HG03342 (cell line): ENCODE results near the gene SLC9A7.

Experiments used
- ATAC-seq: cut with Tn5 transposase; IDR thresholded peaks from one replicate; pipeline ENCODE4 v1.9.1; 2021; ENCODE audit warnings: mild to moderate bottlenecking, moderate library complexity; ENCODE audit not compliant: unreplicated experiment

SLC9A7 gene

GRCh38 chrX:46707274-46707965 is 51.5 kb downstream of the SLC9A7 start:
- no peak for ATAC-seq

GRCh38 chrX:46704767-46705386 is 54.0 kb downstream of the SLC9A7 start:
- ATAC-seq, result peak; percentile 90

GRCh38 chrX:46703980-46704379 is 54.9 kb downstream of the SLC9A7 start:
- no peak for ATAC-seq

- ATAC-seq, result no peak
Observed at GRCh38 chrX:46698691-46699090, 60.2 kb downstream of the SLC9A7 start.

- ATAC-seq, result no peak
Observed at GRCh38 chrX:46695491-46695890, 63.4 kb downstream of the SLC9A7 start.

GRCh38 chrX:46694549-46694948 is 64.4 kb downstream of the SLC9A7 start:
- ATAC-seq, result no peak

GRCh38 chrX:46693149-46693548 is 65.8 kb downstream of the SLC9A7 start:
- peak; percentile 72 for ATAC-seq

GRCh38 chrX:46690818-46691217 is 68.1 kb downstream of the SLC9A7 start:
- no peak for ATAC-seq

GRCh38 chrX:46687619-46688018 is 71.3 kb downstream of the SLC9A7 start:
- no peak for ATAC-seq

GRCh38 chrX:46686003-46686645 is 72.8 kb downstream of the SLC9A7 start:
- ATAC-seq, result peak; percentile 54

GRCh38 chrX:46683048-46683447 is 75.9 kb downstream of the SLC9A7 start:
- no peak for ATAC-seq

GRCh38 chrX:46681849-46682248 is 77.1 kb downstream of the SLC9A7 start:
- no peak for ATAC-seq

GRCh38 chrX:46678232-46678631 is 80.7 kb downstream of the SLC9A7 start:
- no peak for ATAC-seq

GRCh38 chrX:46676399-46677356 is 82.2 kb downstream of the SLC9A7 start:
- ATAC-seq, result no peak

- no peak for ATAC-seq
Observed at GRCh38 chrX:46673620-46674359, 85.1 kb downstream of the SLC9A7 start.

- ATAC-seq, result no peak
Observed at GRCh38 chrX:46670316-46670715, 88.6 kb downstream of the SLC9A7 start.

GRCh38 chrX:46666831-46667230 is 92.1 kb downstream of the SLC9A7 start:
- ATAC-seq, result no peak

GRCh38 chrX:46665232-46666152 is 93.4 kb downstream of the SLC9A7 start:
- no peak for ATAC-seq

GRCh38 chrX:46662188-46662958 is 96.5 kb downstream of the SLC9A7 start:
- no peak for ATAC-seq
